ENCODE results near the gene KCNQ1OT1. TPM values are rescaled to one million over a fixed set of nuclear protein-coding genes. Genes with fewer than 3 reads are reported as not detected.

The KCNQ1OT1 gene
- total RNA-seq, 2 donors from 2014 or later, result 5.2 to 6.9 TPM

DNA sequence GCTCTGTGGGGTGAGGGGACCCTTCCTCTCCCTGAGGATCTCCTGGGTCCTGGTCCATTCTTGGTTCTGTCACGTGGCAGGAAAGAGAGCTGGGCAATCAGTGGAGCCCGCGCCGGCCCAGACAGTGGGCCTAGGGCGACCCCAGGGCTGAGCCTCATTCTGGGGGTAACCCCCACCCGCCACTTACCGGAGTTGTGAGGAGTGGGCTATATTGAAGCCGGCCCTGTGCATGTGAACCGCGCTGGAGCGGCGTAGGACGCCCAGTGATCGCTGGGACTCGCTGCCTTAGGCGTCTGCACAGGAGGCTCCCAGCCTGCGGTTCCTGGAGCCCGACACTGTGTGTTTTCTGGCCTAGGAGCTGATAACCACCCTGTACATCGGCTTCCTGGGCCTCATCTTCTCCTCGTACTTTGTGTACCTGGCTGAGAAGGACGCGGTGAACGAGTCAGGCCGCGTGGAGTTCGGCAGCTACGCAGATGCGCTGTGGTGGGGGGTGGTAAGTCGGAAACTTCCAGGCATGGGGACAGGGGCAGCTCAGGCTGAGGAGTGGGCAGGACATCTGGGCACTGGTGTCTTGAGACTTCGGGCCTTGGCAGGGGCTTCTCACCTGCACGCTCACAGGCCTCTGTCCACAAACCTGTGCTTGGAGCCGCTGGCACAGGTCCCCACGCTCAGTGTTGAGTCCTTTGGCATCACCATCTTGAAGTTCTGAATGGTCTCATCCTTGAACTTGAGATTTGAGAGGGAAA is 127.1 kb downstream of the KCNQ1OT1 start:
- H3K4me1 ChIP-seq (ENCODE audit: control insufficient read depth, insufficient read depth, low read length), result no peaks in the 10 kb centered on the region
- no peak overlapping the region for H3K27ac Mint-ChIP-seq
- 96 to 98% methylated on average over 31 to 33 of the region's 33 CpGs for WGBS, 2 experiments (ENCODE audit: insufficient coverage in 1 of 2, insufficient read length in 1 of 2)
- H3K27me3 ChIP-seq (ENCODE audit: control insufficient read depth, insufficient read depth, low read length, poor library complexity, severe bottlenecking), result peaks cover 6% of the 10 kb centered on the region
- no peak overlapping the region for H3K9ac ChIP-seq (ENCODE audit: extremely low read depth, low read length, poor library complexity, severe bottlenecking)
- DNase-seq, result peak; percentile 35
- TF ChIP-seq, protein P1, sequence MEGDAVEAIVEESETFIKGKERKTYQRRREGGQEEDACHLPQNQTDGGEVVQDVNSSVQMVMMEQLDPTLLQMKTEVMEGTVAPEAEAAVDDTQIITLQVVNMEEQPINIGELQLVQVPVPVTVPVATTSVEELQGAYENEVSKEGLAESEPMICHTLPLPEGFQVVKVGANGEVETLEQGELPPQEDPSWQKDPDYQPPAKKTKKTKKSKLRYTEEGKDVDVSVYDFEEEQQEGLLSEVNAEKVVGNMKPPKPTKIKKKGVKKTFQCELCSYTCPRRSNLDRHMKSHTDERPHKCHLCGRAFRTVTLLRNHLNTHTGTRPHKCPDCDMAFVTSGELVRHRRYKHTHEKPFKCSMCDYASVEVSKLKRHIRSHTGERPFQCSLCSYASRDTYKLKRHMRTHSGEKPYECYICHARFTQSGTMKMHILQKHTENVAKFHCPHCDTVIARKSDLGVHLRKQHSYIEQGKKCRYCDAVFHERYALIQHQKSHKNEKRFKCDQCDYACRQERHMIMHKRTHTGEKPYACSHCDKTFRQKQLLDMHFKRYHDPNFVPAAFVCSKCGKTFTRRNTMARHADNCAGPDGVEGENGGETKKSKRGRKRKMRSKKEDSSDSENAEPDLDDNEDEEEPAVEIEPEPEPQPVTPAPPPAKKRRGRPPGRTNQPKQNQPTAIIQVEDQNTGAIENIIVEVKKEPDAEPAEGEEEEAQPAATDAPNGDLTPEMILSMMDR (conservative IDR thresholded peaks at IDR 0.05), result no peak
- H3K4me3 ChIP-seq (ENCODE audit: low read length), result no peak overlapping the region
- peaks cover 37% of the 10 kb centered on the region for H3K27me3 Mint-ChIP-seq (ENCODE audit: insufficient read depth)
- H3K36me3 Mint-ChIP-seq (ENCODE audit: low read depth), result no peaks in the 10 kb centered on the region
- H3K9me3 ChIP-seq (ENCODE audit: control insufficient read depth, low read length), result no peaks in the 10 kb centered on the region
- H3K27ac ChIP-seq (ENCODE audit: low read depth, low read length), result no peak overlapping the region
- H3K9me3 Mint-ChIP-seq, result no peaks in the 10 kb centered on the region
- H3K4me3 Mint-ChIP-seq, result no peak overlapping the region
- no peaks in the 10 kb centered on the region for H3K36me3 ChIP-seq (ENCODE audit: control insufficient read depth, insufficient read depth, low read length)
- H3K4me1 Mint-ChIP-seq, result peaks cover 1% of the 10 kb centered on the region

DNA sequence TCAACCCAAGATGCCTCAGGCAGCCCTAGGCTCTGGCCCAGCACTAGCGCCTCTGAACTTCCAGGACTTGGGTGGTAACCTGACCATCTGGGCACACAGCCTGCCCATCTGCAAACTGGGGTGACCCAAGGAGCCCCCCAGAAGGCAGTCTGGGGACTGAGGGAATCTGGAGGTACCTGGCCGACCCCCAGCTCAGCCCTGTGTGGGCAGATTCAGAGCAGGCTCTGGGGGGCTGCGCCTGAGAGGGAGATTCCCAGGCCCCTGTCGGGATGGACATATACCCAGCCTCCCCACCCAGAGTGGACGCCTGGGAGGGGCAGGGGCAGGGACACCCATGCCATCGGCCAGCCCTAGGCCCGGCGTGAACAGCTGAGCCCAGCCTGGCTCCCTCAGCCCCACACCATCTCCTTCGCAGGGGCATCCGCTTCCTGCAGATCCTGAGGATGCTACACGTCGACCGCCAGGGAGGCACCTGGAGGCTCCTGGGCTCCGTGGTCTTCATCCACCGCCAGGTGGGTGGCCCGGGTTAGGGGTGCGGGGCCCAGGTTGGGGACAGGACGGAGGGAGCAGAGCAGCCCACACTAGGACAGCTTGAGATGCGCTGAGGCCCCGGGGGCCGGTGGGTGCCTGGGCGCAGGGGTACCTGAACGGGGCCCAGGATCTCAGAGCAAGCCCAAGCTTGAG is 128.1 kb downstream of the KCNQ1OT1 start:
- Mint-ChIP-seq H3K27ac (no peak overlapping the region), H3K9me3 (no peaks in the 10 kb centered on the region), H3K4me1 (peaks cover 4% of the 10 kb centered on the region), H3K4me3 (no peak overlapping the region), H3K27me3 (ENCODE audit: insufficient read depth) (peaks cover 32% of the 10 kb centered on the region), H3K36me3 (ENCODE audit: low read depth) (no peaks in the 10 kb centered on the region)
- TF ChIP-seq, protein P1 (conservative IDR thresholded peaks at IDR 0.05), result no peak
- Histone ChIP-seq H3K9ac (ENCODE audit: extremely low read depth, low read length, poor library complexity, severe bottlenecking) (no peak overlapping the region), H3K27me3 (ENCODE audit: control insufficient read depth, insufficient read depth, low read length, poor library complexity, severe bottlenecking) (peaks cover 2% of the 10 kb centered on the region), H3K9me3 (ENCODE audit: control insufficient read depth, low read length) (no peaks in the 10 kb centered on the region), H3K27ac (ENCODE audit: low read depth, low read length) (no peak overlapping the region), H3K4me3 (ENCODE audit: low read length) (no peak overlapping the region), H3K36me3 (ENCODE audit: control insufficient read depth, insufficient read depth, low read length) (no peaks in the 10 kb centered on the region), H3K4me1 (ENCODE audit: control insufficient read depth, insufficient read depth, low read length) (peaks cover 6% of the 10 kb centered on the region)
- 93 to 94% methylated on average over 9 to 23 of the region's 23 CpGs for WGBS, 2 experiments (ENCODE audit: insufficient coverage in 1 of 2, insufficient read length in 1 of 2)
- DNase-seq, result no peak

DNA sequence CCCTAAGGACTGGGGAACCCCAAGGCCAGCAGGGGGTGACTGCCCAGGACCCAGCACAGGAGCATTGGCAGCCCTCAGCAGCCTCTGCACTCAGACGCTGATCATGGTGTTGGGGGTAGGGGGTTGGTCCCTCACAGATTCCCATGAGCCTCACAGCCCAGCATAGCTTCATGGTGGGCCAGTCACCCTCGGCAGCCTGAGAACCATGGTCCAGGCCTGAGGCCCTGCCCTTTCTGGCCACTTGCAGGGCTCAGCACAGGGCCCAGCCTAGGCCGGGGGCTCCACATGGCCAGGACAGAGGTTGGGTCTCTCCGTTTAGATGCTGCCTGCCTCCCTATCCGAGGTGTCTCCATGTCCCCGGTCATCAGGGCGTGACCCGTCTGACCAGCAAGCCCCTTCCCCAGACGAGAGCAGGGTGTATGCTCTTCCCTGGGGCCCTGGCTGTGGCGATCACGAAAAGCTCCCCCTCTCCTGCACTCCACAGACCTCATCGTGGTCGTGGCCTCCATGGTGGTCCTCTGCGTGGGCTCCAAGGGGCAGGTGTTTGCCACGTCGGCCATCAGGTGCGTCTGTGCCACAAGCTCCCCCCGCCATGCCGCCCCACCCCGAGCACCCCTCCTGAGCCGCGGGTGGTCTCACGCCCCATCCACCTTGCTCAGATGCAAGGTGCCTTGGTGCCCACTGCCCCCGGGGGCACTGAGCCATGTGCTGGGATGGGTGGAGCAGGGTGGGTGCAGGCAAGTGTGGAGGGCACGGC is 128.8 kb downstream of the KCNQ1OT1 start:
- Histone ChIP-seq H3K27me3 (ENCODE audit: control insufficient read depth, insufficient read depth, low read length, poor library complexity, severe bottlenecking) (no peaks in the 10 kb centered on the region), H3K4me3 (ENCODE audit: low read length) (no peak overlapping the region), H3K36me3 (ENCODE audit: control insufficient read depth, insufficient read depth, low read length) (no peaks in the 10 kb centered on the region), H3K4me1 (ENCODE audit: control insufficient read depth, insufficient read depth, low read length) (peaks cover 7% of the 10 kb centered on the region), H3K27ac (ENCODE audit: low read depth, low read length) (no peak overlapping the region), H3K9ac (ENCODE audit: extremely low read depth, low read length, poor library complexity, severe bottlenecking) (no peak overlapping the region), H3K9me3 (ENCODE audit: control insufficient read depth, low read length) (no peaks in the 10 kb centered on the region)
- 94 to 95% methylated on average over 10 to 25 of the region's 25 CpGs for WGBS, 2 experiments (ENCODE audit: insufficient coverage in 1 of 2, insufficient read length in 1 of 2)
- no peaks in the 10 kb centered on the region for H3K36me3 Mint-ChIP-seq (ENCODE audit: low read depth)
- H3K27me3 Mint-ChIP-seq (ENCODE audit: insufficient read depth), result peaks cover 34% of the 10 kb centered on the region
- no peak overlapping the region for H3K27ac Mint-ChIP-seq
- peaks cover 8% of the 10 kb centered on the region for H3K4me1 Mint-ChIP-seq
- DNase-seq, result peak; percentile 24
- no peak overlapping the region for H3K4me3 Mint-ChIP-seq
- TF ChIP-seq, protein P1 (conservative IDR thresholded peaks at IDR 0.05), result no peak
- H3K9me3 Mint-ChIP-seq, result no peaks in the 10 kb centered on the region

All from endodermal cell (in vitro differentiated cells).